ENCODE results near the gene PAX2.

Gene PAX2

DNA sequence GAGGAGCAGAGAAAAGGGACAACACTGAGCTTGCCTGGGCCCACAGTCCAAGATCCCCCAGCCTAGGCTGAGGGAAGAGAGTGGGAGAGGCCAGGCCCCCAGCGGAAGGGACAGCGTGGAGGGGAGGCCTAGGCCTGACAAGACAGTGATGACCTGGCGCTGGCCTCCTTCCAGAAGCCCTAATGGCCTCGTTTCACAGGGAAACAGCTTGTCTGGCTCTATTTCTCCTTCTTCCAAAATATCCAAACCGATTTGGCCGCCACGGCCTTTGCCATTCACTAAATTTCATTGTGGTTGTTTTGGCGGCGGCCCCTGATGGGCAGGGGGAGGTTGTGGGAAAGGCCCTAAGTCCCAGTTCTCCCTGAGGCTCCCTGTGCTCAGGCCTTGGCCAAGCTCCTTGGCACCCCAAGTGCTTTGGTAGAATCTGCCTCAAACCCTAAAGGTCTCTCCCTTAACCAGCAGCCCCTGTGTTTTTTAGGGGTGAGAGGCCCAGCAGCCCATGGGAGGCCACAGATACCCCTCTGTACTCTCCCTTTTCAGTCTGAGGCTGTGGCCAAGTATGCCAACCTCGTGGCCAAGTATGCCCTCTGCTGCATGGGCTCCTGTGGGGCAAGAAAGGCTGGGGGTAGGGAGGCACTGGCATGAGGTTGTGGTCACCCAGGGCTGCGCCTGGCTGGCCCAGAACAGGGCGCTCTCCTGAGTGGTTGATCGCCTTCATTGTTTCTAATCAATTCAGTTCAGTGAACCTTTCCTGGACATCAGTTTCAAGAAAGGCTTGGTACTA lies 37.3 kb downstream of the PAX2 start:
- in situ Hi-C loops (cut with MboI; ENCODE audit: low sequenced_read_pairs): no loop called here

DNA sequence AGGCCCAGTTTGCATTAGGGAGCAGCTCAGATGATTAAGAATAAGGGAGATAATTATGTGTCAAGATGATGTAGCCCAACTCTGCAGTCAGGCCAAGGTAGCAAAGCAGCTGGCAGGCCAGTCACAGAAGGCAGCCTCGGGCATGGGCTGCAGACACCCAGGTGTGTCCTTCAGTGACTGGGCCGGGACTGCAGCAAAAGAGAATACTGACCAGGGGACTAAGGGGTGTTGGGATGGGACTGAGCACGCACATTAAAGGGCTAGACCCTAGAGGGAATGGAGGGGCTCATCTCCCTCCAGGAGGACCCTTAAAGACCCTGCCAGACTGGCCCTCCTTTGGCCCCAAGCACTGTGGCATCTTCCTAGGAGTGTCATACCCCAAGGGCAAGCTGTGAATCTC lies 38.7 kb downstream of the PAX2 start:
- in situ Hi-C loops (cut with MboI; ENCODE audit: low sequenced_read_pairs): no loop called here

DNA sequence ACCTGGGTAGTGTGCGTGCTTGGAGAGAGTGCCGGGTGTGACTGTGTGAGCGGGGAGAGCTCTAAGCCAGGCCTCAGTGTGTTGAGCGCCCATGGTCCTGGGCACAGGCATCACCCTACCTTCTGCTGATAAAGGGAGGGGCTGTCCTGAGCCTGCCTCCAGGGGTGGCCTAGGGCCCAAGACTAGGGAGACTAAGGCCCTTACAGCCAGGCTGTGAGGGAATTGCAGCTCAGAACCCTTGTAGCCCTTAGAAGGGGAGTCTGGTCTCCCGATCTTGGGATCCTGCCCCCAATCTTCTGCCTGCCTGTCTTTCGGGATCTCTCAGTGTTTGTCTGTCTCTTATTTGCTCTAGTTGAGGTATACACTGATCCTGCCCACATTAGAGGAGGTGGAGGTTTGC lies 41.2 kb downstream of the PAX2 start:
- in situ Hi-C loops (cut with MboI; ENCODE audit: low sequenced_read_pairs): no loop called here

DNA sequence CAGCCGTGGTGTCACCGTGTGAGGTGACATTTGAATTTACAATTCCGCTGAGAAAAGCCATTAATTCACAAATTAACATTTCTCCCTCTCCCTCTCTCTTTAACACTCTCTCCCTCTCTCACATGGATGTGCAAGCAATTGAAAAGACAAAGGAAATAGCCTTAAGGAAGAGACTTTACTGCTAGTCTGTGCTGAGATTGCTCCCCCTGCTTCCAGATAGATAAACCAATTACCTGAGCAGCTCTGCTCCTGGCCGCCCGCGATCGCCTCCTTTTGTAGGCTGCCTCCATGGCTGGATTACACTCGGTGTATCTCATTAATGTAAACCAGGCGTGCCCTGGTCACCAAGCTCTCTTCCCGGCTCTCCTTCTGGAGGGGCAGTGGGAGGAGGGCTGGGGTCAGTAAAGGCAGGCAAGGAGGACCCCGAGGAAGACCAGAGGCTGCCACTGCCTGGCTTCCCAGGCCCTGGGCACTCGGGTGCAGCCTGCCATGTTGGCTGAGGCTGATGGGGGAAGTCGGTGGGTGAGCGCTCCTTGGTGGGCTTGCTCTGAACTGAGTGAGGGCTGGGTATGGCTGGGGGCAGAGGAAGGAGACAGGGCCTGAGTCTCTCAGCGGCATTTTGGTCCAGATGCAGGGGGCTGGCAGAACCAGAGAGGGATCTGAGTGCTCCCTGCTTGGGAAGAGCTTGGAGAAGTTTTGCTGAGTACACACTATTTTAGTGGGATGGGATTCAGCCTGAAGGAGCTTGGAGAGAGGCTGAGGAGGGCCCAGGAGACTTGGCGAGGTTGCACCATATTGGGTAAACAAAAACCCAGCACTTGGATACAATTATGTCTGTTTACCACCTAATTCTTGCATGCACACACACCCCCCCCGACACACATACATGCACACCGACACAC lies 42.9 kb downstream of the PAX2 start:
- in situ Hi-C loops (cut with MboI; ENCODE audit: low sequenced_read_pairs): no loop called here

DNA sequence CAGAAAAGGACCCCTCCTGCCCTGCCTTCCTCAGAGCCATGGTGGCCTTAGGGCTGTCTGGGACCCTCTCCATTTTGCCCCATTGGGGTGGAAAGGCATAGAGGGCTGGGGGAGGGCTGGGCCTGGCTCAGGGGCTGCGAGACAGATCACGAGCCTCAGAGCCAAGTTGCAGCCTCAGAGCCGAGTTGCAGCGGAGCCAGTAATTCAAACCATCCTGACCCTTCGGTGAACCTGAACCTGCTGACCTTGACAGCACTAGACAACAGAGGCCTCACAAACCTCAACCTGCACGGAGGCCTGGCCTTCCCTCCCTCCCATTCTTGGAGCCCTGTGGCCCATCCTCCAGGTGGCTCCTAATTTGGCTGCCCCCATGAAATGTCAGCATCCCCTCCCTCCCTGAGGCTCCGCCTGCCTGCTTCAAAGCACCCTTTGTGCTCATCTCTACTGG lies 45.4 kb downstream of the PAX2 start:
- in situ Hi-C loops (cut with MboI; ENCODE audit: low sequenced_read_pairs): no loop called here

DNA sequence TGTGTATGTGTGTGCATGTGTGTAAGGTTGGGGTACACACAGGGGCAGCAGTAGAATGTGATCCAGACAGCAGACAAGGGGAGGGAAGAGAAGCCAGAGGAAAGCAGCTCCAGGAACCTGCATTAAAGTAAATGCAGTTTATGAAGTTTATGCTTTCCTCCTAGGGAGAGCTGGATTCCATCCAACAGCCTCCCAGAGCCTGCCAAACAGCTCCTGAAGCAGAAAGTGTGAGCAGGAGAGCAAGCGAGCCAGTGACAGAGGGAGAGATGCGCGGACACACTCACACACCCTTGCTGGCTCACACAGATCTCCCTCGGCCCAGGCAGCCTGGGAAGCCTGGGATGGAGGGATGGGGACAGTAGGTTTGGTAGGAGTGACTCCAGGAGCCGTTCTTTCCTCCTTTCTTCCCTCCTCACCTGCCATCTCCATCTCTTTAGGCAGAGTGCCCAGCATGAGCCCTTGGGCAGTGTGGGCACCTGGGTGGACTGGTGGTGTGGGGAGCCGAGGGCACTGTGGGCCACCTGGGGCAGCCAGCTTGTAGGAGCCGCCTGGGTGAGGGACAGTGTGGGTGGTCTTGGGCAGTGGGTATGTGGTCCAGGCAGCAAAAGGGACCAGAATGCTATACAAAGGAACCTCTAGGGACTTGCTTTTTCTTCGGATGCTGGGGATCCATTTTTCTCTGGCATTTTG lies 46.1 kb downstream of the PAX2 start:
- in situ Hi-C loops (cut with MboI; ENCODE audit: low sequenced_read_pairs): no loop called here

DNA sequence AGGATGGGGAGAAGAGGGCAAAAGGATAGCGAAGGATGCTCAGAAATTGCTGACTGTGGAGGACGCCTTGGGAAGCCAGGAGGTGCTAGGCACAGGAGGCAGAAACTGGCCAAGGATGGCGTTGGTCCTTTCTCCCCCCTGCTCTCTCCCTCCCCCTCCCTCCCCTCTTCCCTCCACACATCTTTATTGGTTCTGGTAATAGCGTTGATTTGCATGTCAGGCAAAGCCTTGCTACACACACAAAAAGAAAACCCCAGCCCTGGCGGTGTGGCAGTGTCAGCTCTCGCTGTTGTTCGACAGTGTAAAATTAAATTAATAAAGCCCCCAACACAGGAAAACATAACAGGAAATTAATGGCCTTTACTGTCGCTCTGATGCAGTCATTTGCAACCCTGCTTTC lies 47.2 kb downstream of the PAX2 start:
- in situ Hi-C loops (cut with MboI; ENCODE audit: low sequenced_read_pairs): no loop called here

DNA sequence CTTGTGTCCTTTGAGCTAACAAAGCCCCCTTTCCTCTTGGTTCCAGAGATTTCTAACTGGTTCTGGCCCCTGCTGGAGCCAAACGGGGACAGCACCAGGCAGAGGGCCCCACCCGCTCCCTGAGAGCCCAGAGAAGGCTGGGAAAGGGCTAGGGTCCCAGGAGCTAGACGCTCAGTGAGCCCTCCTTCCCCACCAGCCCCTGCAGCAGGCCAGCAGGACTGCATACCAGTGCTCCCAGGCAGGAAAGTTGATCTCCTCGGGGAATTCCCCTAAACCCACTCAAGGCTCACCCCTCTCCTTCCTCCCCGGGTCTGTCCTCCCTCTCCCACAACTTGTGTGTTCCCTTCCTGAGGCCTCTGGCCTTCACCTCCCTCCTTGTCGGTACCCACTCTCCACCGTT lies 47.7 kb downstream of the PAX2 start:
- in situ Hi-C loops (cut with MboI; ENCODE audit: low sequenced_read_pairs): no loop called here

DNA sequence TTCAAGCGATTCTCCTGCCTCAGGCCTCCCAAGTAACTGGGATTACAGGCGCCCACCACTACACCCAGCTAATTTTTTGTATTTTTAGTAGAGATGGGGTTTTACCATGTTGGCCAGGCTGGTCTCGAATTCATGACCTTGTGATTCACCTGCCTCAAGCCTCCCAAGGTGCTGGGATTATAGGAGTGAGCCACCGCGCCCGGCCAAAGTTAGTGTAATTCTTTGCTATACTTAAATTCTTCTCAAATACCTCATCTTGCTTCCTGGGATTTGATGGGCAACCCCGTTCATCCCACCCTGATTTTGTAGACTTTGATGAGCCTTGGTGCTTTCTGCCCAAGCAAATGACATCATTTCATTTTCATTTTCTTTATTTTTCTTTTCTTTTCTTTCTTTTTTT lies 54.5 kb downstream of the PAX2 start:
- in situ Hi-C loops (cut with MboI; ENCODE audit: low sequenced_read_pairs): no loop called here

DNA sequence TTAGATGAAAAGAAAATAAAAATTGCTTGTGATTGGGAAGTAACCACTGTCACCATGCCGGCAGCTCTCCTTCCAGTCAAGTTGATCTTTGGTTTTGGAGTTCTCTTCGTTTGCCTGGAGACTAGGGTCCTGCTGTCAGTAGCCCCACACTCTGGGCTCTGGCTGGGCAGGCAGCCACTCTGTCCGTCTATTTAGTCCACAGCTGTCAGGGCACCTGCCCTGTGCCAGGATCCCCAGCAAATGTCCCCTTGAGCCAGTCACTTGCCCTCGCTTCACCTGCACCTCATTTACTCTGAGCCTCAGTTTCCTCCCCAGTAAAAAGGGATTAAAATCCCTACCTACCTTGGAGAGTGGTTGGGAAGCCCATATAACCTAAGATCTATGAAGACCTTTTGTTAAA lies 55.5 kb downstream of the PAX2 start:
- in situ Hi-C loops (cut with MboI; ENCODE audit: low sequenced_read_pairs): no loop called here

DNA sequence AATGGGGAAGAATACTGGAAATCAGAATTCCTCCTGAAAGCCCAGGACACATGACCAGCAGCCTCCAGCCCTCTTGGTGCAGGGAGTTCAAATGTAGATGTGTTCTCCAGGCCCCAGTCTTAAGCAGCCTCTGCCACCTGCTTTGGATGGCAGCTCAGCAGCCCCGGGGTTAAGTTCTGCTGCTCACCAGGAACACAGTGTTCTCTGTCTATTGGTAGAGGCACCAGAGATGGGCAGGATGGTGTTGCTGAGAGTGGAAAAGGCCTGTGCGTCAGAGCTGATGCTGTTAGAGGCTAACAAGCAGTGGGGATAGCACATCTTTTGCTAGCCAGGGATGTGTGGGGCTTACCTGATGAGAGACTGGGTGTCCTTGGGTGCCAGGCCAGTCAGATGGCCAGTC lies 56.8 kb downstream of the PAX2 start:
- in situ Hi-C loops (cut with MboI; ENCODE audit: low sequenced_read_pairs): no loop called here

DNA sequence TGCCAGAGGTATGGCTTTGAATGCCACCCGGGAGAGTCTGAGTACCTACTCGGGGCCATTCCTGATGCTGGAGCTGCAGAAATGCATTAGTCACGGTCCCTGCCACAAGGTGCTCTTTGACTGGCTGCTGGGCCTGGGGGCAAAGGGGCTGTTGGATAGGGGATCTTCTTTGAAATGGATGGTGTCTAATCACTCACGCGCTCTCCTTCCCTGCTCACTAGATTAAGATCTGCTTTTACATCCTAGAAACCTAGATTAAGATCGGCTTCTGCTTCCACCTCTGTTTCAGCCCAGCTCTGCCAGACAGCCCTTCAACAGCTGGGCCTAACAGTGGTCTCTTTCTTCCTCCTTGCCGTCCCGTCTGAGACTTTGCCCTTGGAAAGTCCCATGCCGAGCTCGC lies 57.2 kb downstream of the PAX2 start:
- in situ Hi-C loops (cut with MboI; ENCODE audit: low sequenced_read_pairs): no loop called here

DNA sequence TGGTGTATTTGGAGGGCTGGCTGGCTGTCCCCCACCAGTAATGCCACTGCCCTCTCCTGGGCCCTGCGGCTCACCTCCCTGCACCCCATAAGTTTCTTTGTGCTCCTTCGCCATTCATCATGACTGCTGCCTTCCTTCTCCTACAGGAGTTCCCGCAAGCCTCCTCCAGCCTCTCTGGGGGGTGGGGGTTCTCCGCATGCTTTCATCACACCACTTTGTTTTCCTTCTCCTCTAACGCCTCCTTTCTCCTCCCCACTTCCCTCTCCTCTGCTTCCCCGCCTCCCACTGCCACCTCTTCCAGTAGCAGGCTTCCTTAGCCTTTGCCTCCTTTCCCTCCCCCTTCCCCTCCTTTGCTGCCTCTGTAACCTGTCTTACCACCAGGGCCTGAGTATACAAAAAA lies 58.1 kb downstream of the PAX2 start:
- in situ Hi-C loops (cut with MboI; ENCODE audit: low sequenced_read_pairs): no loop called here

DNA sequence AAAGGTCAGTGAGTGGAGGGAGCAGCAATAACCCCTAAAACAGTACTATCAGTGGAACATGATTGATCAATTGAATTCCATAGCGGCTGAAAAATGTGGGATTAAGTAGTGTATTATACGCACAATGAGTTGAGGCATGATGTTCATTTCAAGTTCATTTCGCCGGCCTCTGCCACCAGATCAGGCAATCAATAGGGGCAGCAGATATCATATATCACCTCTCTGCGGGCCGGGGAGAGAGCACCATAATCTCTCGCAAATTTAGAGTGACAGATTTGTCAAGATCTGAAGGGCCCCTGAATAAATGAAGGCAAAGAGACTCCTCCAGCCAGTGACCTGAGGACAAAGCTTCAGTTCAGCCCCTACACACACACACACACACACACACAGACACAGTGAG lies 58.5 kb downstream of the PAX2 start:
- in situ Hi-C loops (cut with MboI; ENCODE audit: low sequenced_read_pairs): no loop called here

DNA sequence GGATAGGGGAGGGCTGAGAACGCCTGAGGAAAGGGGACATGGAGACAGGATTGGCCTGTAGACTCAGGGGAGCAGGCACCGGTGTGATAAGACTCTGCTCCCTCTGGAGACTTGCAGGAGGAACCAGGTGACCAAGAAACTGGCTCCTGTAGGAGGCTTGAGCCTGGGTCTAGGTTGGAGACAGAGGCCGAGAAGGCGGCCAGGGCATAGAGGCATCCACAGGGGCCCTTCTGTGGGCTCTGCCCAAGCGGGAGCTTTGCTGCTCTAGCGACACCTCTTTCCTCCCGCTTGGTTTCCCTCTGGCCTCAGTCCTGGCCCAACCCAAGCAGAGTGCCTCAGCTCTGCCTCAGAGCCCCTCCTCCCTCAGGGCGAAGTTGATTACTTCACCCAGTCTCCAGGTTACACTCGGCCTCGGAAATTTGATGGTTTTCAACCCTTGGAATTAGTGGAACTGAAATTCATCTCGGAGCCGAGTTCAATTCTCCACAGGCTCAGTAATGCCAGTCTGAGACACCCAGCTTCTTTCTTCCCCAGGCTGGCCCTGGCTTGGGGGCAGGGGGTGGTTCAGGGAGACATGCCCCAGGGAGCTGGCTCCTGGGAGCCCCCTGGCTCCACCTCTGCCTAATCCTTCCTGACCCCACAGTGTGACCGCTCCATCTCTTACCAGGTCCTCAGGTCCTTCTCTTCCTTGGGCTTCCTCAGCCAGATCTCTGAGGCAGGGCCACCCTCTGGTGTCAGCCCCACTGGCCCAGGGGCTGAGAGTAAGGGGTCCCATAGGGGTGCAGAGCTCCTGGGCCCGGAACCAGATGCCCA lies 60.4 kb downstream of the PAX2 start:
- in situ Hi-C loops (cut with MboI; ENCODE audit: low sequenced_read_pairs): no loop called here

DNA sequence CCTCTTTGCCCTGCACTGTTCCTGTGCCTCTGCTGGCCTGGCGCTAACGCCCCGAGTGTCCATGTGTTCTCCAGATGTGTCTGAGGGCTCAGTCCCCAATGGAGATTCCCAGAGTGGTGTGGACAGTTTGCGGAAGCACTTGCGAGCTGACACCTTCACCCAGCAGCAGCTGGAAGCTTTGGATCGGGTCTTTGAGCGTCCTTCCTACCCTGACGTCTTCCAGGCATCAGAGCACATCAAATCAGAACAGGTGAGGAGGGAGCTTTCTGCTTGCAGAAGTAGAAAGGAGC lies 60.9 kb downstream of the PAX2 start:
- in situ Hi-C loops (cut with MboI; ENCODE audit: low sequenced_read_pairs): no loop called here

DNA sequence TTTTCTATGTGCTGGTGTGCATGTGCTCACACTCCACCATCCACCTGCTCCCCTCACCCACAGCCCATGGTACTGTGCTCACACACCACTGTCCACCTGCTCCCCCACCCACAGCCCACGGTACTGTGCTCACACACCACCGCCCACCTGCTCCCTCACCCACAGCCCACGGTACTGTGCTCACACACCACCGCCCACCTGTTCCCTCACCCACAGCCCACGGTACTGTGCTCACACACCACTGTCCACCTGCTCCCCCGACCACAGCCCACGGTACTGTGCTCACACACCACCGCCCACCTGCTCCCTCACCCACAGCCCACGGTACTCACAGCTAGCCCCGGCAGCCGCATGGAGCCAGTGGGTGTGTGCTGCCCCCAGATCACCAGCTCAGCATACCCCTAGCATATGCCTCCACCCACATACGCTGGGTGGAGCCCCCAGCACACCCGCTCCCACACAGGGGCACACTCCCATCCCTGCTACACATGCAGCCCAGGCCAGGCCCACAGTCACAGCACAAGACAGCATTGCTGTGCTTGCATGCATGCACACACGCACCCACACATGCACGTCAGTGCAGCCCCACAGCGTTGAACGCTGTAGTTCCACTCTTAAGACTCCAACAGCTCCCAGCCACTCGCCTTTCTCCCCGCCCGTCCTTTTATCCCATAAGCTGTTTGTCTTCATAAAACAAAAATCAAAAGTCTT lies 62.0 kb downstream of the PAX2 start:
- in situ Hi-C loops (cut with MboI; ENCODE audit: low sequenced_read_pairs): no loop called here

DNA sequence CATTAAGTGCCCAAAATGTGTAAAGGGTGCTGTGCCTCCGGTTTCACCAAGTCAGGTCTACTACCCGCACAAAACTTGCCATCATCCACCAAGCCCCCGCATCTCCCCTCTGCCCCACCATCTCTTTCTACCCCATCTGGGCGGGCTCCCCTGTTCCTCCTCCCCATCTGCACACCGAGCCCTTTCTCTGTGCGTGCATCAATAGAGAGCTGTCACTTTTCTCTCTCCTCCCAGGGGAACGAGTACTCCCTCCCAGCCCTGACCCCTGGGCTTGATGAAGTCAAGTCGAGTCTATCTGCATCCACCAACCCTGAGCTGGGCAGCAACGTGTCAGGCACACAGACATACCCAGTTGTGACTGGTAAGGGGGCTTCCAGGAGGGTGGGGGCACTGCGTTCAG lies 63.5 kb downstream of the PAX2 start:
- in situ Hi-C loops (cut with MboI; ENCODE audit: low sequenced_read_pairs): no loop called here

DNA sequence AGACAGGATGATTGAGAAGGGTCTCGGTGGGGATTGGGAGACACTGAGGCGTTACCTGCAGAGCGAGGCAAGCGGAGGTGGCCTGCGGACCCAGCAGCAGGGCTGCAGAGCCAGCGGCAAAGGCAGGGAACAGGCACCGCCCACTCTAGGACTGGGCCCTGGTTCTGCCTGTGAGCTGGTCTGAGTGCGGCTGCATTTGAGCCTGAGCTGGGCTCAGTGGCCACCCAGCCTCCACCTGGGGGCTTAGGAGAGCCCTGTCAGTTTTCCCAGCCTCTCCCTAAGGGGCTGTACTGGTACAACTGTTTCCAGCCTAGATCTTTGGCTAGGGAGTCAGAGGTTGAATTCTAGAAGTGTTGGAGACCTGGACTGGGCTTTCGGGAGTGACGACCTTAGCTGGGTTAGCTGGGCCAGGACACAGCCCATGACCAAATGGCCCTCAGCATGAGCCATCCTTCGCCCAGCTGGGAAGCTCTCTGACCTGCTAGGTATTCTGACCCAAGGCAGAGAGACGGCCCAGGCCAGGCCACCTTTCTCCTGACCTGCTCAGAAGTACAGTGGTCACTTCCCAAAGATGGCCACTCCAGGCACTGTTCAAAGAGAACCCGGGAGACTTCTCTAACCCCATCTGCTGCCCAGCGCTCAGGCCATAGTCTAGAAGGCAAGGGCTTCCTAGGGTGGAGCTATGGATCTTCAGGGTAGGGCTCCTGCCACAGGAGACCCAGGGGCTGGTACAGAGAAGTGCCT lies 64.9 kb downstream of the PAX2 start:
- in situ Hi-C loops (cut with MboI; ENCODE audit: low sequenced_read_pairs): no loop called here

DNA sequence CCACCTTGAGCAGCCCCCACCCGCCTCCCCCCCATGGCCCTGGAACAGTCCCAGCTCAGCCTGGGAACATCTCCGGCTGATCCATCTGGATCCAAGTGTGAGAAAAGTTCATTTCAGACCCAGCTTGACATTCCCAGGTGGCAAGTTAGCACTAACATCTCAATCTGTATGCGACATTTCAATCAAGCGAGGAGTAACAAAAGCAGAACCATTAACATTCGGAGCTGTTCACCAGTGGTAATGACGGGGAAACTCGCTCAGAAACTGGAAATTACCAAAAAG lies 65.4 kb downstream of the PAX2 start:
- in situ Hi-C loops (cut with MboI; ENCODE audit: low sequenced_read_pairs): no loop called here
